ENCODE measurements around the gene ACVR1B.

ACVR1B gene

DNA sequence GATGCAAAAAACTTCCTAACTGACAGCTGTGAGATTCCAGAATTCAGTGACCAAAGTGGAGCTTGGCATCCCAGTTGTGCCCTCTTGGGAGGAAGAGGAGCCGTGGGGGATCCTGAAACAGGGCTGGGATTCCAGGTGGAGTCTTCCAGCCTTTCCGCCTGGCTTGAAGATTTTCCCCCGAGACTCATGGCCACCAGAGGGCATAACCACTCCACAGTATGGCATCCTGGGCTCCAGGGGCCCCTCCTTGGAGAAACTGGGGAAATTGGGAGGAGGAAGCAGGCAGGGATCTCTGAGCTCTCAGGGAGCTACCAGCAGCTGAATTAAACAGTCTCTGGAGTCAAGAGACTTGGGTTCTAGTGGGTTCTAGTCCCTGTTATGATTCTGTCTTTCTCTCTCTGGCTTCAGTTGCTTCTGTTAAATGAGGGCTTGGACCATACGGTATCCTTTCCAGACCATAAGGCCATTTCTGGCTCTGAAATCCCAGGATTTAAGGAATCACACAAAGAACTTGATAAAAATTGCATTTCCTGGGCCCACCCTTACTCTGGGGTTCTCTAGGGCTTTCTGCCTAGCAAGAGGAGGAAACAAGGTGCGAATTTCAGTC is 52.6 kb downstream of the ACVR1B start:
- no peak for DNase-seq (ENCODE audit: low read depth in 3 of 3)

GRCh38 chr12:52005218-52005902 is 53.9 kb downstream of the ACVR1B start:
- DNase-seq (ENCODE audit: low read depth in 3 of 3) = no peak

- DNase-seq (ENCODE audit: low read depth in 3 of 3) = no peak
Observed at GRCh38 chr12:52005903-52006703, 54.6 kb downstream of the ACVR1B start.

DNA sequence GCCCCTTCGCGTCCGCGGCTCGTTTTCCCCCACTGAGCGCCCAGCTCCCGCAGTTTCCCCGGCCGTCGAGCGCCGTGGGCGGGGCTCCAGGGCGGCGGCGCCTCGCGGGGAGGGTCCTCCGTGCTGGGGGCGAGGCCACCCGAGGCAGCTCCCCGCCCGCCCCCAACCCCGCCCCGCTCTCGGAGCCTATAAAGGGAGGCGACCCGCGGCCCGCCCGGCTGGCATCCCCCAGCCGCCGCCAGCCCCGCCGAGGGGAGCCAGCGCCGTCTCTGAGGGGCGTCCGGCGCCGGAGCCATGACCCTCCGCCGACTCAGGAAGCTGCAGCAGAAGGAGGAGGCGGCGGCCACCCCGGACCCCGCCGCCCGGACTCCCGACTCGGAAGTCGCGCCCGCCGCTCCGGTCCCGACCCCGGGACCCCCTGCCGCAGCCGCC is 55.2 kb downstream of the ACVR1B start, which contains the start of gene TAMALIN:
Gene TAMALIN (plus strand): TSS at position 221 of the 432 bp plus-strand sequence. CDS start 74 bp downstream, at position 295.
- peak in 2 of 3 experiments; percentile 60 to 74 for DNase-seq (ENCODE audit: low read depth in 3 of 3)

DNA sequence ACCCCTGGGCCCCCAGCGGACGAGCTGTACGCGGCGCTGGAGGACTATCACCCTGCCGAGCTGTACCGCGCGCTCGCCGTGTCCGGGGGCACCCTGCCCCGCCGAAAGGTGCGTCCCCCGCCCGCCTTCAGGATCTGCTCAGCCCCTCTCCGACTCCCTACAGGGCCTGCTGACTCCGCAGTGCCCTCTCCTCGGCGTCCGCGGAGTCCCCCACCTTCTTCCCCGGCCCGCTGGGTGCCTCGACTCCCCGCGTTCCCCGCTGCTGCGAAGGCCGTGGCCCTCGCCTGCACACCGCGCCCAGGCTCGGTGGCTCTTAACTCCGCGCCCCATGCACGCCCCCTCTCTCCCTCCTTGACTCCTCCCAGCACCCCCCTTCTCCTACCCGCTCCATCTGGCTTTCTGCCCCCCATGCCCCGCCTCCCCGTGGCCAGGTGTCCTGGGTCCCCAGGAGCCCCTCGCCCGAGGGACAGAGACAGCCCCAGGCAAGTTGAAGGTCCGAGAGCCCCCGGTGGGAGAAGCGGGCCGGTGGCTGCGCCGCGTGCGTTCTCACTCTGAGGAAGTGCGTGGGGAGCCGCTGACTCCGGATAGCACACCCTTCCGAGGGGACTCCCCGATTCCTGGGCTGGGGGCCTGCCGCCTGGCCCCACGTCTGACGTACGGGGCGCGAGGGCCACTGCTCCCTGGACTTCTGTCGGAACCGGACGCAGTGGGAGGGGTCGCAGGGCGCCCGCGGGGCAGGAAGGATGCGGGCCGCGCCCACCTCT is 55.8 kb downstream of the ACVR1B start:
- peak in 1 of 3 experiments; percentile 49 for DNase-seq (ENCODE audit: low read depth in 3 of 3)

DNA sequence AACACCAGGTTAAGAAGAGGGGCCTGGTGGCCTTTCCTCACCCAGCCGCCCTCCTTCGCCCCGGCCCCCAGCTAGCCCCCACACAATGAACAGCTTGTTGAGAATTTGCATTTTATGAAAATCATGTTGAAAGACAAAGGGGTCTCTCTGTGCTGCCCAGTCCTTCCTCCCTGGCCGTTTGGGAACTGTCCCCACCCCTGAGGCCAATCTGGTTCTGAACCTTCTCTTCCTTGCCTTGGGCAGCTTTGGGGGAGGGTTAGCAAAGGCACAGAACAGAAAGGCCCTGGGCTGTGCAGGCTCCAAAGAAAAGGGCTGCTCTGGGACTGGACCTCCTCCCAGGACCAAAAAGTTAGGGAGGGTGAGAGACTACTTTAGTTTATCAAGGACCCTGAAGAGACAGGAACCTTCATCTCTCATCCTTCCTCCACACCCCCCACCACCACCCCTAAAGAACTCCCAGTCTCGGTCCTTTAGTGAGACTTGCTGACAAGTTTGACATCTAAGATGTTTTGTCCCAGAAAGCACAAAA is 56.5 kb downstream of the ACVR1B start:
- DNase-seq (ENCODE audit: low read depth in 3 of 3) = no peak

GRCh38 chr12:52009081-52009751 is 57.7 kb downstream of the ACVR1B start:
- no peak for DNase-seq (ENCODE audit: low read depth in 3 of 3)

DNA sequence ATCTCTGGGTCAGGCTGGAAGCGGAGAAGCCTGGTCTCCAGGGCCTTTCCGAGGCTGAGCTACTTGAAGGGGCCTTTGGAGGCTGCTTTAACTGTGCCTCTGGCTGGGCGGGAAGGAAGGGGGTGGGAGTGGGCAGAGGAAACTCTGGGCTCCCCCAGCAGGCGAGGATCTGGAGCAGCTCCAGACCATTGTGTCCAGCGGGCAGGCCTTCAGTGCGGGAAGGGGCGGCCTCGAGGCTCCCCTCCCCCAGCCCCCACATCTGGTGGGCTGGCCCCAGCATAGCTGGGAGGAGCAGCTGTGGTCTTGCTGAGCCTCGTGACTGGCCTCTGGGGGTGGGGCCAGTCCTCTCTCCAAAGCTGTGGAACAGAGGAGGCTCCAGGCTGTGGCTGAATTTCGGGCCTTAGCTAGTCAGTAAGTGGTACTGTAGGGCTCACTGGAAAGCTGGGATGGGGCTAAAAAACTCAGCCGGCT is 58.7 kb downstream of the ACVR1B start:
- no peak for DNase-seq (ENCODE audit: low read depth in 3 of 3)

DNA sequence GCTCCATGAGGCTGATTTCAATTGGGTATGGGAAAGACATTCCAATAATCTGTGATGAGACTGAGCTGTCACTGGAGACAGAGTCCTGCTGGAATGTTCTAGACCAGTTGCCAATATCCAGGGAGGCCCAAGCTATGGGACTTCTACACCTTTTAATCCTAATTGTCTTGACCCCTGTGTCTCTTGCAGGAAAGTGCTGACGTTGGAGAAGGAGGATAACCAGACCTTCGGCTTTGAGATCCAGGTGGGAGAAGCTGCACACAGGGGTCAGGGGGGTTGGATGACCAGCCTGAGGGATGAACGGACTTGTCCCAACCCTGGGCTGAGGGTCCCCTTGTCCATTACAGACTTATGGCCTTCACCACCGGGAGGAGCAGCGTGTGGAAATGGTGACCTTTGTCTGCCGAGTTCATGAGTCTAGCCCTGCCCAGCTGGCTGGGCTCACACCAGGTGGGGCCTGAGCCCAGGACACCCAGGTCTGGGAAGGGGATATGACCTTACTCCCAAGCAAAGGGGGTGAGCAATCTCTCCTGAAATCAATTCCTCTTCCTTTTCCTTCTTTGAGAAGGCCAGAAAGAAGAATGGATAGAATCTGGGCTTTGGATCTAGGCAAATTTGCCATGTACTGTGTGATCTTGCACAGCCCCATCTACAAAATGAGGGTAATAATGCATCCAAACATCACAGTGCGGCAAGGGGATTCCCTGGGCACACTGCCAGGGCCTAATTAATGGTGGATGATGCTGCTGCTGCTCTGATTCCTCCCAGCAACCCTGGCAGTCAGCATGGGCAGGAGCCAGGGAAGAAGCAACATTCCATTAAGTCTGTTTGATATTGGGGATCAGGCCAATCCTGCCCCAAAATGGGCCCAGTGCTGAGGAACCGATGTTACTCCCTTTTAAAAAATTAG is 59.4 kb downstream of the ACVR1B start:
- no peak for DNase-seq (ENCODE audit: low read depth in 3 of 3)

- DNase-seq (ENCODE audit: low read depth in 3 of 3) = no peak
Observed at GRCh38 chr12:52011602-52012214, 60.2 kb downstream of the ACVR1B start.

DNA sequence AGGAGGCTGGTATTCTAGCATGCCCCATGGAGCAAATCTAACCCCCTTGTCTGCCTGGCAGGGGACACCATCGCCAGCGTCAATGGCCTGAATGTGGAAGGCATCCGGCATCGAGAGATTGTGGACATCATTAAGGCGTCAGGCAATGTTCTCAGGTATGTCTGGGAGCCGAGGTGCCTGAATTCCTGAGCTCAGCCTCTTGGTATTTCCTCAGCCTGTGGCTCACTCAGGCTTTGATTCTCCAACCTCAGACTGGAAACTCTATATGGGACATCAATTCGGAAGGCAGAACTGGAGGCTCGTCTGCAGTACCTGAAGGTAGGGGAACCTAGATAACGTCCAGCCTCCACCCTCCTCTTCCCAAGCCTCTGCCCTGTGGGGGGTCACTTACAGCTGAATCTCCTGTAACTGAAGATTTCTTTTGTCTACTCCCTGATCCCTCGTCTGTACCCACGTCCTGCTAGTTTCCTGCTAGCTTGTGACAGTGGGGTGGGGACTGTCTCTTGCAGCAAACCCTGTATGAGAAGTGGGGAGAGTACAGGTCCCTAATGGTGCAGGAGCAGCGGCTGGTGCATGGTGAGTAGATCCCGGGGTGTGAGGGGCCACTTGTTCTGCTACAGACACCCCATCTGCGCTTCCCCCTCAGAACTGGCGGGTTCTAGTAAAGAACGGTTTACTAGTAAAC is 62.3 kb downstream of the ACVR1B start:
- DNase-seq (ENCODE audit: low read depth in 3 of 3) = no peak

DNA sequence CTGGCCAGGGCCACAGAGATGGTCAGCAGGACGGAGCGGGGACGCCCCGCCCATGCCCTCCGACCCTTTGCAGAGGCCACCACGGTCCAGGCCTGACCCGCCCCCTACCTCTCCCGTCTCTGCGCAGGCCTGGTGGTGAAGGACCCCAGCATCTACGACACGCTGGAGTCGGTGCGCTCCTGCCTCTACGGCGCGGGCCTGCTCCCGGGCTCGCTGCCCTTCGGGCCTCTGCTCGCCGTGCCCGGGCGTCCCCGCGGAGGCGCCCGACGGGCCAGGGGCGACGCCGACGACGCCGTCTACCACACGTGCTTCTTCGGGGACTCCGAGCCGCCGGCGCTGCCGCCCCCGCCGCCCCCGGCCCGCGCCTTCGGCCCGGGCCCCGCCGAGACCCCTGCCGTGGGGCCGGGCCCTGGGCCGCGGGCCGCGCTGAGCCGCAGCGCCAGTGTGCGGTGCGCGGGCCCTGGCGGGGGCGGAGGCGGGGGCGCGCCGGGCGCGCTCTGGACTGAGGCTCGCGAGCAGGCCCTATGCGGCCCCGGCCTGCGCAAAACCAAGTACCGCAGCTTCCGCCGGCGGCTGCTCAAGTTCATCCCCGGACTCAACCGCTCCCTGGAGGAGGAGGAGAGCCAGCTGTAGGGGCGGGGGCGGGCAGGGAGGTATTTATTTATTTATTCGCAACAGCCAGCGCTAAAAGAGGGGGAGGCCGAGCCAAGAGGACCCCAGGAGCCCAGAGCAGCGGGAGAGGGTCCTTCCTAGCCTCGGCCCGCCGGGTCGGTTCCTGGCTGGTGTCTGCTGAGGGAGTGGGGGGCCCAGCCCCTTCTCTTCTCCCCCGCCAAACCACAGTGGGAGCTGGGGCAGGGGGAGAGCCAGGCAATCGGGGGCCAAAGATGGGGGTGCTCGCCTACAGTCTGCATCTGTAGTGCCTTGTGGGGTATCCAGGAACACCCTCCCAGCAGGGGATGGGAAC is 63.4 kb downstream of the ACVR1B start:
- DNase-seq (ENCODE audit: low read depth in 3 of 3) = no peak

DNA sequence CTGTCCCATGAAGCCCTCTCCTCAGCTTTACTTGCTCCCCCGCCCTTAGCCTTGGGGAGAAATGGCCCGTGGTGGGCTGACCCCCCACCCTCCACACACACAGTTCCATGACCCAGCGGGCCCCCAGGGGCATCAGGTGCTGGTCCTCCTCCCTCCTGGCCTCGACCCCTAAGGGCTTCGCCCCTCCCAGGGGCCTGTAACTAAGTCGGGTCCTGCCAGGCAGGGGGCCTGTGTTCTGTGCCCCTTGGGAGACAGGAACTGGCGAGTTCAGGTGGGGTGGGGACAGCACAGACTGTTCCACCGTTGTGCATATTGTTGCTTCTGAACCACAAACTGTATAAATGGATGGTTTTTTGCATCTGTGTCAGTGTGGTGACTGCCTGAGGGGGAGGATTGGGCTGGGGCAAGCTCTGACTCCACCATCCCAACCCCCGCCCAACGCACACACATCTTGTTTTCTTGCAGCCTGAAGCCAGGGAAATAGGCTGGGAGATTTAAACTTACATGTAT is 64.1 kb downstream of the ACVR1B start:
- no peak for DNase-seq (ENCODE audit: low read depth in 3 of 3)

GRCh38 chr12:52018433-52019112 is 67.1 kb downstream of the ACVR1B start:
- no peak for DNase-seq (ENCODE audit: low read depth in 3 of 3)

GRCh38 chr12:52019113-52019770 is 67.7 kb downstream of the ACVR1B start:
- no peak for DNase-seq (ENCODE audit: low read depth in 3 of 3)

Measured in stimulated activated CD4-positive, alpha-beta T cell treated with anti-CD3 and anti-CD28 coated beads, TNF-alpha, amount 100 ng/mL, for 24 hours (primary cell).